WI38 (cell line): Measurements from ENCODE around the gene CD44.
"Not testable (repeated sequence)": the region's sequence is repeated elsewhere in the genome, so short reads cannot be mapped to it uniquely, and the experiment has no call there.

Experiments used
- H3K4me3 ChIP-seq: 2 replicates; pipeline ENCODE4 v1.5.1; 2011; ENCODE audit warnings: low read depth, mild to moderate bottlenecking, control low read depth, low read length
- TF ChIP-seq, protein P1 (sequence below): IDR thresholded peaks from 2 replicates; pipeline ENCODE4 v1.5.1; 2012; ENCODE audit warnings: low read depth, mild to moderate bottlenecking, control low read depth, low read length

The CD44 gene

DNA sequence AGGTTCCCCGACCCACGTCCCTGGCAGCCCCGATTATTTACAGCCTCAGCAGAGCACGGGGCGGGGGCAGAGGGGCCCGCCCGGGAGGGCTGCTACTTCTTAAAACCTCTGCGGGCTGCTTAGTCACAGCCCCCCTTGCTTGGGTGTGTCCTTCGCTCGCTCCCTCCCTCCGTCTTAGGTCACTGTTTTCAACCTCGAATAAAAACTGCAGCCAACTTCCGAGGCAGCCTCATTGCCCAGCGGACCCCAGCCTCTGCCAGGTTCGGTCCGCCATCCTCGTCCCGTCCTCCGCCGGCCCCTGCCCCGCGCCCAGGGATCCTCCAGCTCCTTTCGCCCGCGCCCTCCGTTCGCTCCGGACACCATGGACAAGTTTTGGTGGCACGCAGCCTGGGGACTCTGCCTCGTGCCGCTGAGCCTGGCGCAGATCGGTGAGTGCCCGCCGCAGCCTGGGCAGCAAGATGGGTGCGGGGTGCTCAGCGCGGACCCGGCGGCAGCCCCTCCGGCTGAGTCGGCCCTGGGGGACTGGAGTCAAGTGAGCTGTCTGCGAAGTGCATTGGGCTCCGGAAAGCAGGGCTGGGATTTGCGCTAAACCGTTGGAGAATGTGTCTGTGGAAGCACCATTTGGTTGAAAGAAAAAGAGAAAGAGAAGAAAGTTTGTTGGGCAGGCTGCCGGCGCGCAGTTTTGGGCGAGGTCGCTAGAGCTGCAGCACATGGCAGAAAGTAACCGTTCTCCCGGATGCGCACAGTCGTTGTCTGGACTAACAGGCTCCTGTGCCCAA, at the start of gene CD44:
Gene CD44, plus strand, starts transcription at position 229 of the 779 bp plus-strand sequence. Its CDS starts 133 bp downstream, at position 362.
- peak within 1 kb of the TSS; percentile 100 for H3K4me3 ChIP-seq
- TF ChIP-seq, protein P1, sequence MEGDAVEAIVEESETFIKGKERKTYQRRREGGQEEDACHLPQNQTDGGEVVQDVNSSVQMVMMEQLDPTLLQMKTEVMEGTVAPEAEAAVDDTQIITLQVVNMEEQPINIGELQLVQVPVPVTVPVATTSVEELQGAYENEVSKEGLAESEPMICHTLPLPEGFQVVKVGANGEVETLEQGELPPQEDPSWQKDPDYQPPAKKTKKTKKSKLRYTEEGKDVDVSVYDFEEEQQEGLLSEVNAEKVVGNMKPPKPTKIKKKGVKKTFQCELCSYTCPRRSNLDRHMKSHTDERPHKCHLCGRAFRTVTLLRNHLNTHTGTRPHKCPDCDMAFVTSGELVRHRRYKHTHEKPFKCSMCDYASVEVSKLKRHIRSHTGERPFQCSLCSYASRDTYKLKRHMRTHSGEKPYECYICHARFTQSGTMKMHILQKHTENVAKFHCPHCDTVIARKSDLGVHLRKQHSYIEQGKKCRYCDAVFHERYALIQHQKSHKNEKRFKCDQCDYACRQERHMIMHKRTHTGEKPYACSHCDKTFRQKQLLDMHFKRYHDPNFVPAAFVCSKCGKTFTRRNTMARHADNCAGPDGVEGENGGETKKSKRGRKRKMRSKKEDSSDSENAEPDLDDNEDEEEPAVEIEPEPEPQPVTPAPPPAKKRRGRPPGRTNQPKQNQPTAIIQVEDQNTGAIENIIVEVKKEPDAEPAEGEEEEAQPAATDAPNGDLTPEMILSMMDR, result no peak

DNA sequence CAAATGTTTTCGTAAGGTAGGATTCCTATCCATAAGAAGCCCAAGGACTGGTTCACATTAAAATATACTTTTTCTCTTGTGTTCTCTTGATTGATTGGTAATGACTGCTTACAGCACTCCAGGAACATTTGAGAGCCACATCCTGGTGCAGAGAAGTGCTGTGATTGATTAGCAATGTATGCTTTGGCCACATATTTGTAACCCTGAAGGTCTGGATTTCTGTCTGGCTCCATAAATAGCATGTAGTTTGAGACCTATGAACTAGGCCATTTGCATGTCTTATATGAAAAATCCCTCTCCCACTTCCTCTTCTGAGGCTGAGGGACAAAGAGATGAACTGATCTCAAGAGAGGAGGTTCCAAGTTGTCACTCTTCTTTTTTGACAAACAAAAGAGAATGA, 49.3 kb upstream of the CD44 start:
- no peak overlapping the region for H3K4me3 ChIP-seq
- TF ChIP-seq, protein P1, result no peak

DNA sequence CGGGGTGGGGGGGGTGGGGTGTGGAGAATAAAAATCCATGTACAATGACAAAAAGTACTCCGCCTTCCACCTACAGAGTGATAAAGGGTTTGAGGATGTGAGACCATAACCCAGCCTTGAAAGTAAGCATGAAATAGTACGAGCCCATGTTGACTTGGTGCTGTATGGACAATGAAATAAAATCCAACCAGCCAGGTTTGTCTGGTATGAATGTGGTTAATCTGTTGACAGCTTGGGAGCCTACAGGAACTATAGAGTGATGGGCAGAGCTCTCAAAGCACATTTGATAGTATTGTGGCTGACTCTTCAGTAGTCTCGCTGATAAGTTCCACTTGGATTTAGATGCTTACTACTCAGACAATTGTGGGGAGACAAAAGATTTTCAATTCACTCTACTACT, 48.8 kb upstream of the CD44 start:
- H3K4me3 ChIP-seq, result no peak overlapping the region
- TF ChIP-seq, protein P1, result no peak

GRCh38 chr11:35090991-35091390, 48.0 kb upstream of the CD44 start:
- not testable (repeated sequence) for H3K4me3 ChIP-seq

GRCh38 chr11:35096723-35097122, 42.2 kb upstream of the CD44 start:
- H3K4me3 ChIP-seq, result no peak overlapping the region
- TF ChIP-seq, protein P1, result no peak

DNA sequence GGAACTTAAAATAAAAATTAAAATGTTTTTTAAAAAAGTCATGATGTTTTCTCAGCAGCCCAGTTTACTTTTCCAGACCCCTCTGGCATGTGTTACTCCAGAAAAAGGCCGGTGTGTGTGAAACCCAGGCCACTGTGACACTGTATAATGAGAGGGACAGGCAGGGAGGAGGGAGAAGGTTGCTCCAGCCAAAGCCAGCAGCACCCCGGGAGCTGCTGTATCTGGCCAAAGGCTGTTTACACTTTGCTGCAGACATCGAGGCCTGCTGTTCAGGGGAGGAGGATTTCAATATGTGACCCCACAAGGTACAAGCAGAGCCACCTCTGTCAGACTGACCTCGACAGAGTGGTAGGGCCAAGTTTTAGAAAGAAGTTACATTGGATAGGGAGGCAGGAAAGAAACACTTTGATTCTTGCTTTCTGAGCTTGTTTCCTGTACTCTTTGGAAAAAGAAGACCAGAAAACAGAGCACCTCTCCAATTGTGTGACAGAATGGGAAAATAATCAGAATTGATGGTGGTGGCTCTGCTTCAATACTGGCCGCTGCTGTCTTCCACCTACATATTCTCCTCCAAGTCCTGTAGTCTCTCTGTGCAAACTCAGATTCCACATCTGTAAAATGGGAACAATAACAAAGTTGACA, 41.0 kb upstream of the CD44 start:
- H3K4me3 ChIP-seq, result no peak overlapping the region
- TF ChIP-seq, protein P1, result no peak

GRCh38 chr11:35098855-35099254, 40.1 kb upstream of the CD44 start:
- TF ChIP-seq, protein P1, result no peak
- no peak overlapping the region for H3K4me3 ChIP-seq
